Pancreas (tissue), 10 donors: ENCODE results near the gene RNF31. TPM values are rescaled to one million over a fixed set of nuclear protein-coding genes. Genes with fewer than 3 reads are reported as not detected.
A peak's percentile ranks its signal among the peaks of the same experiment; 100 is the strongest.
"Not testable (repeated sequence)": the region's sequence is repeated elsewhere in the genome, so short reads cannot be mapped to it uniquely, and the experiment has no call there.

ENCODE experiments used
- ATAC-seq, 4 donors: fragments of 200-7000 bp; cut with Tn5 transposase; one replicate each; pipeline versions ENCODE4 v1.8.0 to v1.9.1; 2020; ENCODE audit warnings: mild to moderate bottlenecking in 4 of 4, moderate library complexity in 4 of 4
- DNase-seq, 6 donors: peaks; one replicate each; pipeline ENCODE4 v3.0.0-alpha.2; 2020
- FAIRE-seq: peaks from 2 replicates; lab custom pipeline; 2012; peaks lifted over from hg19 to GRCh38; lab: Jason Lieb, UNC
- H3K27ac ChIP-seq, 4 donors: fragments of 200-600 bp; sonication (generic); 1 replicate in 3 of 4; 2 replicates in 1 of 4; pipeline versions ENCODE4 v1.5.0 to v1.8.0; 2020
- H3K27me3 ChIP-seq, 4 donors: fragments of 200-600 bp; one replicate each; pipeline ENCODE4 v1.8.0; 2021
- H3K36me3 ChIP-seq, 3 donors: fragments of 200-600 bp; sonication (generic) in 1 of 3; one replicate each; pipeline versions ENCODE4 v1.5.0 to v1.8.0; 2020 to 2021
- H3K4me1 ChIP-seq, 3 donors: fragments of 200-600 bp; one replicate each; pipeline ENCODE4 v1.8.0; 2021
- H3K4me3 ChIP-seq, 4 donors: fragments of 200-600 bp; sonication (generic) in 2 of 4; one replicate each; pipeline versions ENCODE4 v1.5.0 to v1.8.0; 2020 to 2021
- H3K9me3 ChIP-seq, 4 donors: fragments of 200-600 bp; one replicate each; pipeline ENCODE4 v1.8.0; 2021
- CTCF ChIP-seq, 4 donors: fragments of 200-600 bp; sonication (generic) in 3 of 4; IDR thresholded peaks; one replicate each; pipeline versions ENCODE4 v1.5.0 to v1.8.0; 2021; ENCODE audit warnings: antibody characterized with exemption in 4 of 4
- WGBS, 2 donors: extraction: QIAGEN DNeasy Blood & Tissue Kit; methylation state at CpG; one replicate each; pipeline ENCODE4 v1.1.7; 2013; 5-methylcytosine and 5-hydroxymethylcytosine counted together
- intact Hi-C, 3 donors: fragments of 100-400 bp; cut with DNase I; formaldehyde crosslinking; loops; one replicate each; pipeline versions ENCODE4 v1.11.1 to v1.14.2; 2022
- polyA plus RNA-seq, 2 donors: library from polyadenylated mRNA; stranded (reverse); fragments of 200-250 nt; gene quantifications; one replicate each; pipeline ENCODE4 v1.2.3, GENCODE V29; 2013
- total RNA-seq, 6 donors: library from RNA; stranded (reverse); fragmentation: NEBNext Ultra II Directional in 4 of 6; extraction: Animal tissue kit (Norgen Biotek cat#: 25700) in 4 of 6; gene quantifications; one replicate each; pipeline versions ENCODE4 v1.2.1 to v1.2.4, GENCODE V29; 2021 to 2023
- donor health status: healthy with polysubstance abuse.
- donor health status: DM: no; HTN: no; CAD: no; lungs with moderate emphysema.
- donor health status: DM: no; HTN: no; CAD: no.
- donor health status: control.
- donor health status: control.
- donor health status: Bipolar disorder and iron deficiency.
- donor health status: DM: yes; HTN: yes; CAD: no.
- donor health status: DM: no; HTN: no; CAD: no.
- donor health status: DM: no; HTN: no; CAD: no.
- donor health status: DM: yes; HTN: yes; CAD: no.

RNF31 gene
- total and polyA plus RNA-seq, 8 donors = 25.8 to 169 (median 40.4) TPM

GRCh38 chr14:24195186-24196070 is 48.1 kb downstream of the RNF31 start, which contains the start of gene TM9SF1:
Gene TM9SF1, minus strand, starts transcription at chr14:24195441. Its CDS starts 422 bp downstream, at chr14:24195019.
- peaks cover 0 to 26% (median 4%) of the 10 kb centered on the region in 3 donors for H3K4me1 ChIP-seq
- FAIRE-seq = no peak

GRCh38 chr14:24196071-24197055 is 49.1 kb downstream of the RNF31 start:
- Histone ChIP-seq H3K36me3 (peaks cover 0 to 6% (median 0%) of the 10 kb centered on the region in 3 donors), H3K27me3 (no peaks in the 10 kb centered on the region), H3K9me3 (no peaks in the 10 kb centered on the region), H3K27ac (peak overlapping the region; percentile 94 to 100 (median 99)), H3K4me1 (peaks cover 0 to 26% (median 4%) of the 10 kb centered on the region in 3 donors), H3K4me3 (peak overlapping the region; percentile 59 to 99 (median 96))
- DNase-seq (no peak), ATAC-seq (peak; percentile 29 to 60 (median 46)), FAIRE-seq (no peak)
- 13 to 15% methylated on average over 33 of the region's 33 CpGs for WGBS, 2 donors
- intact Hi-C loops = no loop called here
- TF ChIP-seq CTCF (IDR thresholded peaks at IDR 0.05) = no peak

More at GRCh38 chr14:24195186-24196070, 48.1 kb downstream of the RNF31 start, which contains the start of gene TM9SF1:
- ATAC-seq (peak; percentile 94 to 97 (median 95)), DNase-seq (peak; percentile 88 to 97 (median 90))
- Histone ChIP-seq H3K4me3 (peak within 1 kb of the TSS; percentile 59 to 99 (median 96)), H3K27me3 (no peaks in the 10 kb centered on the region), H3K27ac (peak within 1 kb of the TSS; percentile 94 to 100 (median 99)), H3K36me3 (peaks cover 0 to 6% (median 0%) of the 10 kb centered on the region in 3 donors), H3K9me3 (no peaks in the 10 kb centered on the region)
- TF ChIP-seq CTCF (IDR thresholded peaks at IDR 0.05) = no peak
- intact Hi-C loops = no loop called here
- WGBS, 2 donors = 0% methylated on average over 86 to 89 of the region's 89 CpGs

- 41 to 50% methylated on average over 2 of the region's 2 CpGs for WGBS, 2 donors
- no peaks in the 10 kb centered on the region for H3K9me3 ChIP-seq
- no peaks in the 10 kb centered on the region for H3K27me3 ChIP-seq
- peak overlapping the region; percentile 59 to 99 (median 96) for H3K4me3 ChIP-seq
- no peak for FAIRE-seq
- H3K4me1 ChIP-seq = peaks cover 0 to 26% (median 4%) of the 10 kb centered on the region in 3 donors
- H3K36me3 ChIP-seq = peaks cover 0 to 6% (median 0%) of the 10 kb centered on the region in 3 donors
- no peak for TF ChIP-seq CTCF (IDR thresholded peaks at IDR 0.05)
- no peak for ATAC-seq
- peak overlapping the region in 3 of 4 donors; percentile 94 to 100 (median 99) for H3K27ac ChIP-seq
- no peak for DNase-seq
- intact Hi-C loops = no loop called here
Measured at GRCh38 chr14:24197056-24197450, 49.8 kb downstream of the RNF31 start.

GRCh38 chr14:24198814-24199524 is 51.7 kb downstream of the RNF31 start:
- no peak overlapping the region for H3K4me3 ChIP-seq
- DNase-seq (no peak), ATAC-seq (no peak), FAIRE-seq (no peak)
- no peaks in the 10 kb centered on the region for H3K36me3 ChIP-seq
- no peaks in the 10 kb centered on the region for H3K27me3 ChIP-seq
- peaks cover 0 to 26% (median 4%) of the 10 kb centered on the region in 3 donors for H3K4me1 ChIP-seq
- no peak for TF ChIP-seq CTCF (IDR thresholded peaks at IDR 0.05)
- intact Hi-C loops = no loop called here
- H3K27ac ChIP-seq = no peak overlapping the region
- no peaks in the 10 kb centered on the region for H3K9me3 ChIP-seq
- 85 to 87% methylated on average over 7 of the region's 7 CpGs for WGBS, 2 donors

GRCh38 chr14:24202538-24202937 is 55.2 kb downstream of the RNF31 start:
- H3K4me3 ChIP-seq, H3K36me3 ChIP-seq, H3K27me3 ChIP-seq, intact Hi-C loops, H3K27ac ChIP-seq, DNase-seq, H3K9me3 ChIP-seq, FAIRE-seq, ATAC-seq: not testable (repeated sequence)
- peaks cover 0 to 14% (median 4%) of the 10 kb centered on the region in 3 donors for H3K4me1 ChIP-seq
- 93% methylated on average over 8 of the region's 8 CpGs for WGBS, 2 donors

GRCh38 chr14:24203249-24203886 is 56.1 kb downstream of the RNF31 start:
- H3K4me3 ChIP-seq, H3K9me3 ChIP-seq, H3K27me3 ChIP-seq, FAIRE-seq, H3K36me3 ChIP-seq, intact Hi-C loops, ATAC-seq, H3K4me1 ChIP-seq, H3K27ac ChIP-seq: not testable (repeated sequence)
- DNase-seq = peak in 1 of 6 donors; percentile 3
- 96 to 98% methylated on average over 15 to 16 of the region's 16 CpGs for WGBS, 2 donors
